Stimulated activated naive CD8-positive, alpha-beta T cell treated with anti-CD3 and anti-CD28 coated beads, Interleukin-15, Interleukin-2, amounts not matched to agents 100 ng/mL and 50 ng/mL, for 24 hours (primary cell): ENCODE data around the gene SPARCL1.
"Not testable (repeated sequence)": the region's sequence is repeated elsewhere in the genome, so short reads cannot be mapped to it uniquely, and the experiment has no call there.

Experiments
- H3K27ac Mint-ChIP-seq: one replicate; pipeline ENCODE4 v1.8.0; 2021; ENCODE audit warnings: mild to moderate bottlenecking, mixed read lengths
- H3K27me3 Mint-ChIP-seq: one replicate; pipeline ENCODE4 v1.8.0; 2021; ENCODE audit warnings: mixed read lengths
- H3K36me3 Mint-ChIP-seq: one replicate; pipeline ENCODE4 v1.8.0; 2021; ENCODE audit warnings: low read depth, mixed read lengths
- H3K4me1 Mint-ChIP-seq: one replicate; pipeline ENCODE4 v1.8.0; 2021; ENCODE audit warnings: low read depth, mixed read lengths
- H3K4me3 Mint-ChIP-seq: one replicate; pipeline ENCODE4 v1.8.0; 2021; ENCODE audit warnings: mild to moderate bottlenecking, mixed read lengths
- H3K9me3 Mint-ChIP-seq: one replicate; pipeline ENCODE4 v1.8.0; 2021; ENCODE audit warnings: mixed read lengths

The SPARCL1 gene

GRCh38 chr4:87498446-87498900 lies 30.7 kb downstream of the SPARCL1 start:
- no peak overlapping the region for H3K4me3 Mint-ChIP-seq
- H3K4me1 Mint-ChIP-seq: peaks cover 4% of the 10 kb centered on the region
- H3K9me3 Mint-ChIP-seq: no peaks in the 10 kb centered on the region
- no peak overlapping the region for H3K27ac Mint-ChIP-seq
- H3K36me3 Mint-ChIP-seq: no peaks in the 10 kb centered on the region
- H3K27me3 Mint-ChIP-seq: no peaks in the 10 kb centered on the region

- H3K4me1 Mint-ChIP-seq: peaks cover 4% of the 10 kb centered on the region
These were observed 31.6 kb downstream of the SPARCL1 start for GRCh38 chr4:87497578-87497977.

GRCh38 chr4:87497159-87497558 lies 32.0 kb downstream of the SPARCL1 start:
- H3K9me3 Mint-ChIP-seq: no peaks in the 10 kb centered on the region
- no peak overlapping the region for H3K27ac Mint-ChIP-seq
- H3K4me1 Mint-ChIP-seq: peaks cover 4% of the 10 kb centered on the region
- H3K27me3 Mint-ChIP-seq: no peaks in the 10 kb centered on the region
- H3K4me3 Mint-ChIP-seq: no peak overlapping the region
- H3K36me3 Mint-ChIP-seq: no peaks in the 10 kb centered on the region

More at GRCh38 chr4:87497578-87497977, 31.6 kb downstream of the SPARCL1 start:
- no peaks in the 10 kb centered on the region for H3K27me3 Mint-ChIP-seq
- no peaks in the 10 kb centered on the region for H3K9me3 Mint-ChIP-seq
- H3K4me3 Mint-ChIP-seq: no peak overlapping the region
- H3K27ac Mint-ChIP-seq: no peak overlapping the region
- no peaks in the 10 kb centered on the region for H3K36me3 Mint-ChIP-seq

GRCh38 chr4:87493115-87493514 lies 36.1 kb downstream of the SPARCL1 start:
- Mint-ChIP-seq H3K36me3 (no peaks in the 10 kb centered on the region), H3K9me3 (no peaks in the 10 kb centered on the region), H3K27ac (no peak overlapping the region), H3K4me1 (no peaks in the 10 kb centered on the region), H3K27me3 (no peaks in the 10 kb centered on the region), H3K4me3 (no peak overlapping the region)

GRCh38 chr4:87491851-87492250 lies 37.3 kb downstream of the SPARCL1 start:
- not testable (repeated sequence) for H3K27me3 Mint-ChIP-seq, H3K27ac Mint-ChIP-seq, H3K4me3 Mint-ChIP-seq, H3K4me1 Mint-ChIP-seq, H3K36me3 Mint-ChIP-seq, H3K9me3 Mint-ChIP-seq

GRCh38 chr4:87491436-87491835 lies 37.7 kb downstream of the SPARCL1 start:
- H3K4me3 Mint-ChIP-seq: no peak overlapping the region
- no peaks in the 10 kb centered on the region for H3K4me1 Mint-ChIP-seq
- H3K36me3 Mint-ChIP-seq: peaks cover 5% of the 10 kb centered on the region
- no peaks in the 10 kb centered on the region for H3K27me3 Mint-ChIP-seq
- no peak overlapping the region for H3K27ac Mint-ChIP-seq
- no peaks in the 10 kb centered on the region for H3K9me3 Mint-ChIP-seq

GRCh38 chr4:87490664-87491369 lies 38.4 kb downstream of the SPARCL1 start:
- Mint-ChIP-seq H3K4me3 (no peak overlapping the region), H3K9me3 (no peaks in the 10 kb centered on the region), H3K27ac (no peak overlapping the region), H3K4me1 (no peaks in the 10 kb centered on the region), H3K27me3 (no peaks in the 10 kb centered on the region), H3K36me3 (peaks cover 5% of the 10 kb centered on the region)

GRCh38 chr4:87489678-87490077 lies 39.5 kb downstream of the SPARCL1 start:
- Mint-ChIP-seq H3K9me3 (no peaks in the 10 kb centered on the region), H3K27ac (no peak overlapping the region), H3K27me3 (no peaks in the 10 kb centered on the region), H3K4me3 (no peak overlapping the region), H3K36me3 (peaks cover 5% of the 10 kb centered on the region), H3K4me1 (no peaks in the 10 kb centered on the region)

GRCh38 chr4:87488666-87489065 lies 40.5 kb downstream of the SPARCL1 start:
- not testable (repeated sequence) for H3K4me3 Mint-ChIP-seq, H3K36me3 Mint-ChIP-seq, H3K4me1 Mint-ChIP-seq, H3K27me3 Mint-ChIP-seq, H3K27ac Mint-ChIP-seq, H3K9me3 Mint-ChIP-seq

- not testable (repeated sequence) for H3K27ac Mint-ChIP-seq, H3K36me3 Mint-ChIP-seq
These were observed 45.9 kb downstream of the SPARCL1 start for GRCh38 chr4:87483247-87483646.

GRCh38 chr4:87481377-87481776 lies 47.8 kb downstream of the SPARCL1 start:
- Mint-ChIP-seq H3K27me3 (no peaks in the 10 kb centered on the region), H3K9me3 (no peaks in the 10 kb centered on the region), H3K4me1 (no peaks in the 10 kb centered on the region), H3K27ac (no peak overlapping the region), H3K4me3 (no peak overlapping the region), H3K36me3 (peaks cover 3% of the 10 kb centered on the region)

More at GRCh38 chr4:87483247-87483646, 45.9 kb downstream of the SPARCL1 start:
- not testable (repeated sequence) for H3K4me1 Mint-ChIP-seq, H3K9me3 Mint-ChIP-seq, H3K4me3 Mint-ChIP-seq, H3K27me3 Mint-ChIP-seq

GRCh38 chr4:87478732-87479250 lies 50.4 kb downstream of the SPARCL1 start:
- Mint-ChIP-seq H3K27me3 (no peaks in the 10 kb centered on the region), H3K9me3 (no peaks in the 10 kb centered on the region), H3K36me3 (peaks cover 3% of the 10 kb centered on the region), H3K27ac (no peak overlapping the region), H3K4me1 (no peaks in the 10 kb centered on the region), H3K4me3 (no peak overlapping the region)

GRCh38 chr4:87476934-87477333 lies 52.2 kb downstream of the SPARCL1 start:
- Mint-ChIP-seq H3K36me3 (no peaks in the 10 kb centered on the region), H3K4me3 (no peak overlapping the region), H3K27me3 (no peaks in the 10 kb centered on the region), H3K27ac (no peak overlapping the region), H3K4me1 (no peaks in the 10 kb centered on the region), H3K9me3 (no peaks in the 10 kb centered on the region)

- Mint-ChIP-seq H3K36me3 (no peaks in the 10 kb centered on the region), H3K27ac (no peak overlapping the region), H3K27me3 (no peaks in the 10 kb centered on the region), H3K4me1 (no peaks in the 10 kb centered on the region), H3K4me3 (no peak overlapping the region), H3K9me3 (no peaks in the 10 kb centered on the region)
These were observed 59.8 kb downstream of the SPARCL1 start for GRCh38 chr4:87469390-87469789.

GRCh38 chr4:87465739-87466366 lies 63.3 kb downstream of the SPARCL1 start:
- no peaks in the 10 kb centered on the region for H3K9me3 Mint-ChIP-seq
- no peak overlapping the region for H3K4me3 Mint-ChIP-seq
- H3K4me1 Mint-ChIP-seq: no peaks in the 10 kb centered on the region
- H3K27me3 Mint-ChIP-seq: no peaks in the 10 kb centered on the region
- H3K36me3 Mint-ChIP-seq: no peaks in the 10 kb centered on the region
- H3K27ac Mint-ChIP-seq: no peak overlapping the region
